Endothelial cell of umbilical vein (primary cell): Measurements from ENCODE around the gene CHAF1A. TPM values are rescaled to one million over a fixed set of nuclear protein-coding genes. Genes with fewer than 3 reads are reported as not detected.

Source experiments
- BruUV-seq: library from RNA; stranded (reverse); fragments of 400-500 nt; replicated peaks from 2 replicates; lab custom pipeline; 2021; lab: Mats Ljungman, UMichigan
- CTCF ChIA-PET: fragments of 300-600, 350-600 bp; sonication (Branson Sonifier 250); formaldehyde crosslinking; loops from one replicate; lab custom pipeline; 2021; ENCODE audit warnings: antibody characterized with exemption, inconsistent platforms; lab: Charles Lee
- POLR2A ChIA-PET: fragments of 300-600, 350-600 bp; sonication (Branson Sonifier 250); formaldehyde crosslinking; loops from one replicate; lab custom pipeline; 2021; ENCODE audit warnings: antibody characterized with exemption, inconsistent platforms; lab: Charles Lee
- DNase-seq: peaks from one replicate; pipeline ENCODE4 v3.0.0-alpha.2; 2011; ENCODE audit warnings: low read depth, low spot score
- FAIRE-seq: peaks from 2 replicates; lab custom pipeline; 2011; peaks lifted over from hg19 to GRCh38; lab: Jason Lieb, UNC
- H2AFZ ChIP-seq: 2 replicates; pipeline ENCODE4 v1.6.0; 2012; ENCODE audit warnings: low read depth, low read length, control low read depth, inconsistent platforms
- H3K27ac ChIP-seq: 2 replicates; pipeline ENCODE4 v1.5.1; 2011; ENCODE audit warnings: low read depth, mild to moderate bottlenecking, control low read depth, low read length, moderate library complexity; ENCODE audit not compliant: insufficient read depth
- H3K27me3 ChIP-seq, 2 experiments: 2 replicates each; pipeline versions ENCODE4 v1.6.0 to v1.6.1; 2011; ENCODE audit warnings: low read length in 2 of 2, mixed read lengths in 1 of 2; ENCODE audit not compliant: control insufficient read depth in 2 of 2, insufficient read depth in 2 of 2
- H3K36me3 ChIP-seq, 2 experiments: 2 replicates in 1 of 2; 3 replicates in 1 of 2; pipeline ENCODE4 v1.5.1; 2011; ENCODE audit warnings: low read length in 2 of 2, mild to moderate bottlenecking in 1 of 2, moderate library complexity in 1 of 2; ENCODE audit not compliant: control insufficient read depth in 2 of 2, insufficient read depth in 2 of 2; ENCODE audit errors: extremely low read depth in 1 of 2
- H3K4me1 ChIP-seq: 3 replicates; pipeline ENCODE4 v1.5.1; 2011; ENCODE audit warnings: mild to moderate bottlenecking, low read length; ENCODE audit not compliant: control insufficient read depth, insufficient read depth; ENCODE audit errors: extremely low read depth
- H3K4me2 ChIP-seq: 2 replicates; pipeline ENCODE4 v1.6.1; 2011; ENCODE audit warnings: low read length, control low read depth, mixed read lengths; ENCODE audit not compliant: insufficient read depth
- H3K4me3 ChIP-seq, 3 experiments: fragments of 200-600 bp in 1 of 3; sonication (generic), shearing (Covaris generic) in 1 of 3; replicated peaks in 1 of 3; 2 replicates each; pipeline ENCODE4 v1.5.1; 2011 to 2016; ENCODE audit warnings: control low read depth in 3 of 3, low read length in 3 of 3, mild to moderate bottlenecking in 2 of 3, inconsistent platforms in 1 of 3, low read depth in 1 of 3, moderate library complexity in 1 of 3; ENCODE audit not compliant: insufficient read depth in 1 of 3
- H3K79me2 ChIP-seq: 2 replicates; pipeline ENCODE4 v1.6.0; 2012; ENCODE audit warnings: low read length, inconsistent platforms; ENCODE audit not compliant: control insufficient read depth, insufficient read depth
- H3K9ac ChIP-seq: replicated peaks from 2 replicates; pipeline ENCODE3; 2011; ENCODE audit warnings: low read length, control low read depth; ENCODE audit not compliant: insufficient read depth; ENCODE audit errors: extremely low read depth
- H3K9me1 ChIP-seq: replicated peaks from 3 replicates; pipeline ENCODE4 v1.6.0; 2011; ENCODE audit warnings: mild to moderate bottlenecking, low read length; ENCODE audit not compliant: control insufficient read depth, insufficient read depth; ENCODE audit errors: extremely low read depth
- H3K9me3 ChIP-seq: replicated peaks from 2 replicates; pipeline ENCODE4 v1.5.1; 2012; ENCODE audit warnings: low read length, inconsistent platforms; ENCODE audit not compliant: control insufficient read depth, insufficient read depth
- H4K20me1 ChIP-seq: replicated peaks from 2 replicates; pipeline ENCODE3; 2011; ENCODE audit warnings: mild to moderate bottlenecking, low read length; ENCODE audit not compliant: control insufficient read depth, insufficient read depth; ENCODE audit errors: extremely low read depth
- CTCF ChIP-seq, 2 donors: IDR thresholded peaks; 1 replicate in 1 of 2; 2 replicates in 1 of 2; pipeline ENCODE4 v1.5.1; 2011; ENCODE audit warnings: low read length in 2 of 2, mild to moderate bottlenecking in 2 of 2, moderate library complexity in 2 of 2, control low read depth in 1 of 2, inconsistent platforms in 1 of 2, low read depth in 1 of 2; ENCODE audit not compliant: insufficient read depth in 1 of 2; ENCODE audit errors: extremely low read depth in 1 of 2
- EZH2 ChIP-seq: IDR thresholded peaks from 2 replicates; pipeline ENCODE4 v1.6.1; 2012; ENCODE audit warnings: borderline replicate concordance, low read depth, mild to moderate bottlenecking, moderate library complexity, low read length, inconsistent platforms; ENCODE audit not compliant: severe bottlenecking
- GATA2 ChIP-seq: IDR thresholded peaks from 2 replicates; pipeline ENCODE4 v1.7.0; 2011; ENCODE audit warnings: low read depth, mild to moderate bottlenecking, moderate library complexity, mixed read lengths, low read length; ENCODE audit not compliant: insufficient read length, insufficient read depth
- JUN ChIP-seq: IDR thresholded peaks from 2 replicates; pipeline ENCODE4 v1.6.1; 2011; ENCODE audit warnings: borderline replicate concordance, low read depth; ENCODE audit not compliant: insufficient read length, insufficient read depth
- MYC ChIP-seq: IDR thresholded peaks from one replicate; pipeline ENCODE4 v1.6.1; 2011; ENCODE audit warnings: mild to moderate bottlenecking, low read depth, low read length
- POLR2A ChIP-seq: IDR thresholded peaks from 2 replicates; pipeline ENCODE4 v1.6.1; 2012; ENCODE audit warnings: low read depth, mild to moderate bottlenecking, control low read depth, low read length
- dilution Hi-C: fragments of 300-500 bp; cut with MboI; formaldehyde crosslinking; loops from one replicate; pipeline ENCODE4 v1.15.0; 2019; ENCODE audit warnings: low sequenced_read_pairs; ENCODE audit not compliant: extremely low pct_ligation_motif_present
- intact Hi-C: fragments of 100-400 bp; cut with micrococcal nuclease; formaldehyde crosslinking; loops from one replicate; pipeline ENCODE4 v1.10.0; 2022
- polyA plus RNA-seq, 4 experiments: library from polyadenylated mRNA; depleted of rRNA in 3 of 4; stranded (reverse) in 3 of 4; unstranded in 1 of 4; fragments of >200 nt; gene quantifications; 2 replicates each; pipeline versions ENCODE4 v1.2.1 to v1.2.3, GENCODE V29; 2011 to 2012; ENCODE audit warnings: missing spikeins in 1 of 4
- total RNA-seq: library from RNA; stranded (reverse); gene quantifications from 2 replicates; pipeline ENCODE4 v1.2.3, GENCODE V29; 2021
- TF ChIP-seq, protein P1 (sequence below): IDR thresholded peaks from 2 replicates; pipeline ENCODE4 v1.6.1; 2011; ENCODE audit not compliant: insufficient read depth, insufficient read length

CHAF1A gene
- total and polyA plus RNA-seq, 2 donors (not counting 3 experiments of a cell fraction or from before 2014, with no cell fraction given), result 19.5 to 44.5 TPM

DNA sequence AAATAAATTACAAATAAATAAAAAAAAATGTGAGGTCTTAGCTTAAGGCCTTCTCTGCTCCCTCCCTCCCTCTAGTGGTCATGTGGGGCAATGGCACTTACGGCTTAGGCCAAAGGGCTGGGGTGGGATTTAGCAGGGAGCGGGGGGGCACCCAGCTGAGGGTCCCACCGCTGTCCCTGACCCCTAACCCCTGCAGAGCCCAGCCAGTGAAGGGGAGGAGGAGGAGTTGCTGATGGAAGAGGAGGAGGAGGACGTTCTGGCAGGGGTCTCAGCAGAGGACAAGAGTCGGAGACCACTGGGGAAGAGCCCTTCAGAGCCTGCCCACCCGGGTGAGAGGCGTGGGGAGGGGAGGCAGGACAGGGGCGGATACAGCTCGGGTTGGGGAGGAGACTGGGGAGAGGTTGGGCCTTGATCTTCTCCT, 49.7 kb upstream of the CHAF1A start:
- Histone ChIP-seq H3K9me1 (no peaks in the 10 kb centered on the region), H3K9me3 (no peaks in the 10 kb centered on the region), H3K79me2 (no peaks in the 10 kb centered on the region), H3K36me3 (peaks cover 0 to 2% of the 10 kb centered on the region in 2 experiments), H3K9ac (no peak overlapping the region), H3K4me2 (no peak overlapping the region), H3K4me3 (no peak overlapping the region), H3K27me3 (no peaks in the 10 kb centered on the region), H2AFZ (no peak overlapping the region), H3K27ac (no peak overlapping the region), H4K20me1 (no peaks in the 10 kb centered on the region), H3K4me1 (no peaks in the 10 kb centered on the region)
- POLR2A ChIA-PET, result interaction anchor here (1.0 kb wide), 1 partner anchor 10 kb away, joined by 7 read pairs; the partner anchor contains the start of gene MPND
- no TSS peak for BruUV-seq
- DNase-seq (peak; percentile 66), FAIRE-seq (peak; percentile 28)
- no peak for TF ChIP-seq MYC
- TF ChIP-seq CTCF (IDR thresholded peaks at IDR 0.05; ENCODE audit: extremely low read depth in 1 of 2, insufficient read depth in 1 of 2, low read depth in 1 of 2, low read length in 2 of 2), result peak; percentile 76 to 85
- no peak for TF ChIP-seq EZH2
- TF ChIP-seq GATA2, result no peak
- TF ChIP-seq, protein P1, sequence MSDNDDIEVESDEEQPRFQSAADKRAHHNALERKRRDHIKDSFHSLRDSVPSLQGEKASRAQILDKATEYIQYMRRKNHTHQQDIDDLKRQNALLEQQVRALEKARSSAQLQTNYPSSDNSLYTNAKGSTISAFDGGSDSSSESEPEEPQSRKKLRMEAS, result no peak
- TF ChIP-seq JUN, result no peak
- TF ChIP-seq POLR2A, result no peak
- dilution Hi-C loops (no loop called here), intact Hi-C loops (loop anchor here (1.0 kb wide), 2 partner anchors 85 to 119 kb away; no protein-coding TSS in a partner anchor)
- CTCF ChIA-PET, result interaction anchor here (0.6 to 5.0 kb wide), 39 partner anchors 9 to 173 kb away, joined by 3 to 120 read pairs (median 4); partner anchors contain the start of genes CHAF1A, FSD1, MPND and SH3GL1
